ENCODE measurements around the gene CYP2U1.
"Not testable (repeated sequence)": the region's sequence is repeated elsewhere in the genome, so short reads cannot be mapped to it uniquely, and the experiment has no call there.

GRCh38 chr4:107925713-107926112 is 5.6 kb upstream of the CYP2U1 start:
- not testable (repeated sequence) for TF ChIP-seq POLR2AphosphoS5 (IDR thresholded peaks at IDR 0.05; ENCODE audit: borderline replicate concordance, low read depth, low read length); EZH2 (IDR thresholded peaks at IDR 0.05)
